Type B pancreatic cell (in vitro differentiated cells): ENCODE data around the gene STEAP1. TPM values are rescaled to one million over a fixed set of nuclear protein-coding genes. Genes with fewer than 3 reads are reported as not detected.

ENCODE experiments used
- DNase-seq: peaks from one replicate; pipeline ENCODE4 v3.0.0; 2021; ENCODE audit warnings: mixed read lengths; ENCODE audit not compliant: unreplicated experiment; ENCODE audit errors: extremely low spot score
- H3K27ac Mint-ChIP-seq: 2 replicates; pipeline ENCODE4 v1.8.0; 2021; ENCODE audit warnings: mild to moderate bottlenecking, mixed read lengths
- H3K27me3 Mint-ChIP-seq: 2 replicates; pipeline ENCODE4 v1.8.0; 2021; ENCODE audit warnings: mixed read lengths
- H3K36me3 Mint-ChIP-seq: 2 replicates; pipeline ENCODE4 v1.8.0; 2021; ENCODE audit warnings: mixed read lengths
- H3K4me1 Mint-ChIP-seq: one replicate; pipeline ENCODE4 v1.8.0; 2021; ENCODE audit warnings: mixed read lengths; ENCODE audit not compliant: unreplicated experiment
- H3K4me3 Mint-ChIP-seq: 2 replicates; pipeline ENCODE4 v1.8.0; 2021; ENCODE audit warnings: mild to moderate bottlenecking, mixed read lengths
- H3K9me3 Mint-ChIP-seq: 2 replicates; pipeline ENCODE4 v1.8.0; 2021; ENCODE audit warnings: mixed read lengths
- total RNA-seq: library from RNA; stranded (reverse); gene quantifications from 2 replicates; pipeline ENCODE4 v1.2.1, GENCODE V29; 2021; ENCODE audit warnings: low replicate concordance
- TF ChIP-seq, protein P1 (sequence below): fragments of 200-600 bp; sonication (generic); conservative IDR thresholded peaks from 2 replicates; pipeline ENCODE4 v1.5.0; 2021; ENCODE audit warnings: antibody characterized with exemption, mild to moderate bottlenecking

The STEAP1 gene
- total RNA-seq, 1 donor from 2014 or later: 2.9 TPM

GRCh38 chr7:90173127-90173844, 19.0 kb downstream of the STEAP1 start:
- no peak overlapping the region for H3K27ac Mint-ChIP-seq
- H3K4me3 Mint-ChIP-seq: no peak overlapping the region

GRCh38 chr7:90175667-90176066, 21.4 kb downstream of the STEAP1 start:
- H3K36me3 Mint-ChIP-seq: no peaks in the 10 kb centered on the region
- no peak overlapping the region for H3K4me3 Mint-ChIP-seq
- H3K27ac Mint-ChIP-seq: no peak overlapping the region
- H3K4me1 Mint-ChIP-seq: no peaks in the 10 kb centered on the region
- no peaks in the 10 kb centered on the region for H3K9me3 Mint-ChIP-seq
- DNase-seq: no peak
- TF ChIP-seq, protein P1, sequence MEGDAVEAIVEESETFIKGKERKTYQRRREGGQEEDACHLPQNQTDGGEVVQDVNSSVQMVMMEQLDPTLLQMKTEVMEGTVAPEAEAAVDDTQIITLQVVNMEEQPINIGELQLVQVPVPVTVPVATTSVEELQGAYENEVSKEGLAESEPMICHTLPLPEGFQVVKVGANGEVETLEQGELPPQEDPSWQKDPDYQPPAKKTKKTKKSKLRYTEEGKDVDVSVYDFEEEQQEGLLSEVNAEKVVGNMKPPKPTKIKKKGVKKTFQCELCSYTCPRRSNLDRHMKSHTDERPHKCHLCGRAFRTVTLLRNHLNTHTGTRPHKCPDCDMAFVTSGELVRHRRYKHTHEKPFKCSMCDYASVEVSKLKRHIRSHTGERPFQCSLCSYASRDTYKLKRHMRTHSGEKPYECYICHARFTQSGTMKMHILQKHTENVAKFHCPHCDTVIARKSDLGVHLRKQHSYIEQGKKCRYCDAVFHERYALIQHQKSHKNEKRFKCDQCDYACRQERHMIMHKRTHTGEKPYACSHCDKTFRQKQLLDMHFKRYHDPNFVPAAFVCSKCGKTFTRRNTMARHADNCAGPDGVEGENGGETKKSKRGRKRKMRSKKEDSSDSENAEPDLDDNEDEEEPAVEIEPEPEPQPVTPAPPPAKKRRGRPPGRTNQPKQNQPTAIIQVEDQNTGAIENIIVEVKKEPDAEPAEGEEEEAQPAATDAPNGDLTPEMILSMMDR: no peak
- H3K27me3 Mint-ChIP-seq: peaks cover 6% of the 10 kb centered on the region

More at GRCh38 chr7:90173127-90173844, 19.0 kb downstream of the STEAP1 start:
- peaks cover 6% of the 10 kb centered on the region for H3K27me3 Mint-ChIP-seq
- TF ChIP-seq, protein P1: no peak
- H3K36me3 Mint-ChIP-seq: no peaks in the 10 kb centered on the region
- no peaks in the 10 kb centered on the region for H3K4me1 Mint-ChIP-seq
- H3K9me3 Mint-ChIP-seq: peaks cover 4% of the 10 kb centered on the region
- DNase-seq: no peak

DNA sequence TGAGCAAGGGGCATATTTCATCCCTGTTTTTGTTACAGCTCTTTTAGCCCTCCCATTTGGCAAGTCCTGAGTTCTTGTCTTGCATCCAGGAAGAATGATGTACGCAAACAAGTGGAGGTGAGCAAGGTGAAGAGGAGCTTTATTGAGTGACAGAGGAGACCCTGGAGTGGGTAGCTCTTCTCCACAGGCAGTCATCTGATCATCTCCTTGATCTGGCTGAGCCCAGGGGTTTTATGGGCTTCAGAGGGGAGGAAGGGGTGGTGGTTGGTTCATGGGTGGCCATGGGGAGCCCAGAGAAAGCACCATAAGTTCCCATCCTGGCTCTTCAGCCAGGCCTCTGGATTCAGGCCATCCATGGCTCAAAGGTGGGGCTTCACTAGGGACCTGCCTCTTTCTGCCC, 21.9 kb downstream of the STEAP1 start:
- peaks cover 6% of the 10 kb centered on the region for H3K27me3 Mint-ChIP-seq
- no peaks in the 10 kb centered on the region for H3K4me1 Mint-ChIP-seq
- H3K4me3 Mint-ChIP-seq: no peak overlapping the region
- H3K9me3 Mint-ChIP-seq: no peaks in the 10 kb centered on the region
- no peaks in the 10 kb centered on the region for H3K36me3 Mint-ChIP-seq
- TF ChIP-seq, protein P1: no peak
- H3K27ac Mint-ChIP-seq: no peak overlapping the region
- no peak for DNase-seq

DNA sequence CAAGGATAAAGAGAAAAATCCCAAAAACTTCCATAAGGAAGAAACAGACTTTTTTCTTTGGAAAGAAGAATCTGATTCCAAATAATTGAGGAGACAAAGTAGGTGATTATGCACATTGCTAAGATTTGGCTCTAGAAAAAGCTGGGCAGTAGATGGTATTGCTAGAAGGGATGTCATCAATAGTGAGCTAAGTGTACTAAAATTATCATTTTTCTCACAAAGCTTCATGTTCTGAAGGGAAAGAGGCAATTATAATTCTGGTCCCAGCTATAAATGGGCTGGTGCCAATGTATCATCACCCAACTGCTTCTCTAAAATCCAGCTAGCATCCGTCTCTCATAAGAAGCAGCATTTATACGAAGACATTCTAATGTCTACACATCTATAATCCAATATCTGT, 23.9 kb downstream of the STEAP1 start:
- H3K36me3 Mint-ChIP-seq: no peaks in the 10 kb centered on the region
- H3K27ac Mint-ChIP-seq: no peak overlapping the region
- no peaks in the 10 kb centered on the region for H3K27me3 Mint-ChIP-seq
- H3K9me3 Mint-ChIP-seq: no peaks in the 10 kb centered on the region
- no peaks in the 10 kb centered on the region for H3K4me1 Mint-ChIP-seq
- TF ChIP-seq, protein P1: no peak
- H3K4me3 Mint-ChIP-seq: no peak overlapping the region
- no peak for DNase-seq

- H3K9me3 Mint-ChIP-seq: no peaks in the 10 kb centered on the region
- DNase-seq: no peak
- no peaks in the 10 kb centered on the region for H3K27me3 Mint-ChIP-seq
- no peaks in the 10 kb centered on the region for H3K4me1 Mint-ChIP-seq
- TF ChIP-seq, protein P1: no peak
- H3K27ac Mint-ChIP-seq: no peak overlapping the region
- H3K36me3 Mint-ChIP-seq: no peaks in the 10 kb centered on the region
- H3K4me3 Mint-ChIP-seq: no peak overlapping the region
Measured at GRCh38 chr7:90178679-90179278, 24.5 kb downstream of the STEAP1 start.
